ENCODE results near the gene C2orf80.

C2orf80 gene

GRCh38 chr2:208156439-208156838, 33.4 kb downstream of the C2orf80 start:
- Histone ChIP-seq H3K9ac (ENCODE audit: low read length) (no peak overlapping the region), H3K9me3 (ENCODE audit: low read length) (no peaks in the 10 kb centered on the region), H3K36me3 (ENCODE audit: insufficient read depth, low read length) (no peaks in the 10 kb centered on the region), H3K27me3 (ENCODE audit: insufficient read depth, low read length) (no peaks in the 10 kb centered on the region), H3F3A (ENCODE audit: insufficient read depth, low read length) (no peaks in the 10 kb centered on the region), H4K20me1 (ENCODE audit: insufficient read depth, low read length) (no peaks in the 10 kb centered on the region), H3K4me2 (ENCODE audit: low read length) (no peak overlapping the region), H3K79me2 (ENCODE audit: insufficient read depth, low read length) (no peaks in the 10 kb centered on the region), H3K4me1 (ENCODE audit: insufficient read depth, low read length, severe bottlenecking) (no peaks in the 10 kb centered on the region), H3K9me2 (ENCODE audit: low read depth, low read length) (no peaks in the 10 kb centered on the region), H2AFZ (ENCODE audit: low read length) (no peak overlapping the region), H3K27ac (ENCODE audit: low read depth, low read length, poor library complexity, severe bottlenecking) (no peak overlapping the region), H3K4me3 (ENCODE audit: low read depth, low read length, poor library complexity, severe bottlenecking) (no peak overlapping the region)
- TF ChIP-seq EZH2 (IDR thresholded peaks at IDR 0.05; ENCODE audit: borderline replicate concordance, low read length) = no peak
- no peak for TF ChIP-seq CTCF (IDR thresholded peaks at IDR 0.05; ENCODE audit: low read length)

- Histone ChIP-seq H3F3A (ENCODE audit: insufficient read depth, low read length) (no peaks in the 10 kb centered on the region), H2AFZ (ENCODE audit: low read length) (no peak overlapping the region), H3K4me1 (ENCODE audit: insufficient read depth, low read length, severe bottlenecking) (no peaks in the 10 kb centered on the region), H3K9me2 (ENCODE audit: low read depth, low read length) (no peaks in the 10 kb centered on the region), H3K36me3 (ENCODE audit: insufficient read depth, low read length) (no peaks in the 10 kb centered on the region), H3K4me2 (ENCODE audit: low read length) (no peak overlapping the region), H3K27me3 (ENCODE audit: insufficient read depth, low read length) (no peaks in the 10 kb centered on the region), H4K20me1 (ENCODE audit: insufficient read depth, low read length) (no peaks in the 10 kb centered on the region), H3K9ac (ENCODE audit: low read length) (no peak overlapping the region), H3K4me3 (ENCODE audit: low read depth, low read length, poor library complexity, severe bottlenecking) (no peak overlapping the region), H3K27ac (ENCODE audit: low read depth, low read length, poor library complexity, severe bottlenecking) (no peak overlapping the region), H3K79me2 (ENCODE audit: insufficient read depth, low read length) (no peaks in the 10 kb centered on the region), H3K9me3 (ENCODE audit: low read length) (no peaks in the 10 kb centered on the region)
- no peak for TF ChIP-seq CTCF (IDR thresholded peaks at IDR 0.05; ENCODE audit: low read length)
These were observed 36.7 kb downstream of the C2orf80 start for GRCh38 chr2:208153156-208153555.

GRCh38 chr2:208150956-208151355, 38.9 kb downstream of the C2orf80 start:
- H3F3A ChIP-seq (ENCODE audit: insufficient read depth, low read length) = no peaks in the 10 kb centered on the region

More at GRCh38 chr2:208150956-208151355, 38.9 kb downstream of the C2orf80 start:
- no peaks in the 10 kb centered on the region for H3K4me1 ChIP-seq (ENCODE audit: insufficient read depth, low read length, severe bottlenecking)
- no peaks in the 10 kb centered on the region; the same call in 1 of the 2 replicates for H3K27me3 ChIP-seq (ENCODE audit: insufficient read depth, low read length)
- H3K9ac ChIP-seq (ENCODE audit: low read length) = no peak overlapping the region
- H3K9me3 ChIP-seq (ENCODE audit: low read length) = no peaks in the 10 kb centered on the region
- H3K79me2 ChIP-seq (ENCODE audit: insufficient read depth, low read length) = no peaks in the 10 kb centered on the region
- no peaks in the 10 kb centered on the region for H4K20me1 ChIP-seq (ENCODE audit: insufficient read depth, low read length)
- H3K36me3 ChIP-seq (ENCODE audit: insufficient read depth, low read length) = no peaks in the 10 kb centered on the region
- no peak for TF ChIP-seq CTCF (IDR thresholded peaks at IDR 0.05; ENCODE audit: low read length)
- TF ChIP-seq EZH2 (IDR thresholded peaks at IDR 0.05; ENCODE audit: borderline replicate concordance, low read length) = no peak
- no peak overlapping the region for H2AFZ ChIP-seq (ENCODE audit: low read length)
- no peak overlapping the region for H3K27ac ChIP-seq (ENCODE audit: low read depth, low read length, poor library complexity, severe bottlenecking)
- no peak overlapping the region for H3K4me3 ChIP-seq (ENCODE audit: low read depth, low read length, poor library complexity, severe bottlenecking)
- H3K4me2 ChIP-seq (ENCODE audit: low read length) = no peak overlapping the region
- H3K9me2 ChIP-seq (ENCODE audit: low read depth, low read length) = no peaks in the 10 kb centered on the region

All from OCI-LY1 (cell line).